HCT116 (cell line): ENCODE measurements around the gene PDE7B.

Experiments used
- CTCF ChIP-seq, 3 experiments: fragments of 200-600 bp in 1 of 3; sonication (generic) in 1 of 3; IDR thresholded peaks in 2 of 3; conservative IDR thresholded peaks in 1 of 3; 2 replicates each; pipeline ENCODE4 v1.5.1; 2012 to 2017; ENCODE audit warnings: low read depth in 2 of 3, low read length in 2 of 3, antibody characterized with exemption in 1 of 3, borderline replicate concordance in 1 of 3, control low read depth in 1 of 3, mild to moderate bottlenecking in 1 of 3, mixed read lengths in 1 of 3, mixed run types in 1 of 3, moderate library complexity in 1 of 3; ENCODE audit not compliant: insufficient read depth in 1 of 3
- MAX ChIP-seq: IDR thresholded peaks from 2 replicates; pipeline ENCODE4 v1.6.1; 2012
- TCF7L2 ChIP-seq: IDR thresholded peaks from 2 replicates; pipeline ENCODE4 v1.7.0; 2011; ENCODE audit warnings: borderline replicate concordance, inconsistent platforms; ENCODE audit not compliant: insufficient read depth, insufficient read length; ENCODE audit errors: extremely low read depth

GRCh38 chr6:136036601-136037000 is 185.1 kb downstream of the PDE7B start:
- no peak for TF ChIP-seq CTCF (IDR thresholded peaks at IDR 0.05 in 2 of 3, conservative IDR thresholded peaks at IDR 0.05 in 1 of 3; ENCODE audit: borderline replicate concordance in 1 of 3, insufficient read depth in 1 of 3, low read depth in 2 of 3, low read length in 2 of 3)
- TF ChIP-seq MAX: no peak
- TF ChIP-seq TCF7L2: no peak
